ENCODE results near the gene HLA-DOA.

HLA-DOA gene

GRCh38 chr6:33028220-33028849, 18.9 kb upstream of the HLA-DOA start (continued):
- TF ChIP-seq ZBTB48 (tag by site-specific recombination; IDR thresholded peaks at IDR 0.05): no peak
- no peak for TF ChIP-seq ZNF426 (tag by site-specific recombination; IDR thresholded peaks at IDR 0.05)
- no peak for TF ChIP-seq GLI4 (tag by site-specific recombination; IDR thresholded peaks at IDR 0.05)

- no peak for TF ChIP-seq ZSCAN23 (tag by site-specific recombination; IDR thresholded peaks at IDR 0.05)
- TF ChIP-seq ZBTB26 (tag by site-specific recombination; optimal IDR thresholded peaks at IDR 0.05): no peak
- TF ChIP-seq ZNF48 (tag by site-specific recombination; IDR thresholded peaks at IDR 0.05): no peak
- no peak for TF ChIP-seq ZNF571 (tag by site-specific recombination; IDR thresholded peaks at IDR 0.05)
- no peak for TF ChIP-seq WT1 (tag by site-specific recombination; IDR thresholded peaks at IDR 0.05)
- no peak for TF ChIP-seq ZNF600 (tag by site-specific recombination; IDR thresholded peaks at IDR 0.05)
- TF ChIP-seq ZNF76 (tag by site-specific recombination; IDR thresholded peaks at IDR 0.05; ENCODE audit: borderline replicate concordance, low read depth): no peak
- Histone ChIP-seq H3K4me3 (ENCODE audit: low read depth, low read length) (no peak overlapping the region), H3K4me1 (ENCODE audit: control insufficient read depth, insufficient read depth, low read length) (no peaks in the 10 kb centered on the region), H3K27ac (ENCODE audit: extremely low read depth, low read depth, low read length) (no peak overlapping the region), H3K36me3 (ENCODE audit: control insufficient read depth in 2 of 2, insufficient read depth in 1 of 2, low read length in 2 of 2) (no peaks in the 10 kb centered on the region), H3K9me3 (ENCODE audit: control insufficient read depth, insufficient read depth, low read depth, low read length) (no peaks in the 10 kb centered on the region)
- ChIA-PET POLR2A (no interaction called here), CTCF (interaction anchor here (0.7 to 1.5 kb wide), 4 partner anchors 10 to 124 kb away, joined by 3 to 9 read pairs (median 4); no protein-coding TSS in a partner anchor)
Observed at GRCh38 chr6:33024521-33024920, 15.1 kb upstream of the HLA-DOA start.

- no peaks in the 10 kb centered on the region for H3K36me3 ChIP-seq (ENCODE audit: control insufficient read depth in 2 of 2, insufficient read depth in 1 of 2, low read length in 2 of 2)
- H3K27ac ChIP-seq (ENCODE audit: extremely low read depth, low read depth, low read length): no peak overlapping the region
- CTCF ChIA-PET: interaction anchor here (0.8 to 1.5 kb wide), 3 partner anchors 9 to 70 kb away, joined by 3 to 9 read pairs (median 3); partner anchors contain the start of gene HLA-DMA
- POLR2A ChIA-PET: no interaction called here
- no peaks in the 10 kb centered on the region for H3K9me3 ChIP-seq (ENCODE audit: control insufficient read depth, insufficient read depth, low read depth, low read length)
- no peak overlapping the region for H3K4me3 ChIP-seq (ENCODE audit: low read depth, low read length)
- TF ChIP-seq ZNF623 (tag by site-specific recombination; IDR thresholded peaks at IDR 0.05) (no peak), YY2 (tag by site-specific recombination; IDR thresholded peaks at IDR 0.05) (no peak), ZNF18 (tag by site-specific recombination; IDR thresholded peaks at IDR 0.05) (no peak)
- H3K4me1 ChIP-seq (ENCODE audit: control insufficient read depth, insufficient read depth, low read length): no peaks in the 10 kb centered on the region
Observed at GRCh38 chr6:33023536-33023935, 14.1 kb upstream of the HLA-DOA start.

- Histone ChIP-seq H3K9me3 (ENCODE audit: control insufficient read depth, insufficient read depth, low read depth, low read length) (no peaks in the 10 kb centered on the region), H3K36me3 (ENCODE audit: control insufficient read depth in 2 of 2, insufficient read depth in 1 of 2, low read length in 2 of 2) (no peaks in the 10 kb centered on the region), H3K27ac (ENCODE audit: extremely low read depth, low read depth, low read length) (no peak overlapping the region), H3K4me3 (ENCODE audit: low read depth, low read length) (no peak overlapping the region), H3K4me1 (ENCODE audit: control insufficient read depth, insufficient read depth, low read length) (no peaks in the 10 kb centered on the region)
- ChIA-PET CTCF (interaction anchor here (0.6 to 1.3 kb wide), 7 partner anchors 8 to 183 kb away, joined by 3 to 4 read pairs (median 3); no protein-coding TSS in a partner anchor), POLR2A (no interaction called here)
- TF ChIP-seq SP2 (tag by site-specific recombination; IDR thresholded peaks at IDR 0.05) (no peak), ZNF140 (tag by site-specific recombination; IDR thresholded peaks at IDR 0.05) (no peak), GLIS1 (tag by site-specific recombination; IDR thresholded peaks at IDR 0.05) (no peak)
Observed at GRCh38 chr6:33021917-33022316, 12.5 kb upstream of the HLA-DOA start.
